ENCODE results near the gene SFI1.
"Not testable (repeated sequence)": the region's sequence is repeated elsewhere in the genome, so short reads cannot be mapped to it uniquely, and the experiment has no call there.

Gene SFI1

GRCh38 chr22:31491218-31491962 lies 4.9 kb upstream of the SFI1 start:
- no peak for FAIRE-seq

- FAIRE-seq = no peak
These were observed 4.2 kb upstream of the SFI1 start for GRCh38 chr22:31492151-31492550.

- not testable (repeated sequence) for FAIRE-seq
These were observed 3.0 kb upstream of the SFI1 start for GRCh38 chr22:31493355-31493754.

GRCh38 chr22:31495343-31495742 lies 993 bp upstream of the SFI1 start:
- FAIRE-seq = no peak

GRCh38 chr22:31496735-31497146 lies 405 bp downstream of the SFI1 start:
- FAIRE-seq = no peak

GRCh38 chr22:31497148-31497938 lies 1.0 kb downstream of the SFI1 start:
- no peak for FAIRE-seq

- FAIRE-seq = no peak
These were observed 5.4 kb downstream of the SFI1 start for GRCh38 chr22:31501738-31502137.

- no peak for FAIRE-seq
These were observed 7.1 kb downstream of the SFI1 start for GRCh38 chr22:31503211-31503964.

- FAIRE-seq = no peak
These were observed 7.9 kb downstream of the SFI1 start for GRCh38 chr22:31504282-31504681.

GRCh38 chr22:31507517-31507916 lies 11.2 kb downstream of the SFI1 start:
- FAIRE-seq = not testable (repeated sequence)

GRCh38 chr22:31508536-31508935 lies 12.2 kb downstream of the SFI1 start:
- FAIRE-seq = no peak

GRCh38 chr22:31509061-31509762 lies 12.9 kb downstream of the SFI1 start:
- no peak for FAIRE-seq

GRCh38 chr22:31520051-31520450 lies 23.7 kb downstream of the SFI1 start:
- FAIRE-seq = no peak

- FAIRE-seq = not testable (repeated sequence)
These were observed 27.8 kb downstream of the SFI1 start for GRCh38 chr22:31524132-31524531.

GRCh38 chr22:31526270-31526669 lies 29.9 kb downstream of the SFI1 start:
- no peak for FAIRE-seq

GRCh38 chr22:31530823-31531195 lies 34.5 kb downstream of the SFI1 start:
- FAIRE-seq = no peak

- no peak for FAIRE-seq
These were observed 35.7 kb downstream of the SFI1 start for GRCh38 chr22:31532060-31532459.

GRCh38 chr22:31533374-31533773 lies 37.0 kb downstream of the SFI1 start:
- no peak for FAIRE-seq

GRCh38 chr22:31537019-31537535 lies 40.7 kb downstream of the SFI1 start:
- no peak for FAIRE-seq

GRCh38 chr22:31538815-31539214 lies 42.5 kb downstream of the SFI1 start:
- no peak for FAIRE-seq

- not testable (repeated sequence) for FAIRE-seq
These were observed 43.8 kb downstream of the SFI1 start for GRCh38 chr22:31540166-31540565.

- FAIRE-seq = no peak
These were observed 44.6 kb downstream of the SFI1 start for GRCh38 chr22:31540966-31541365.

Data from islet of Langerhans (tissue), 1 donor.